ENCODE results near the gene S100Z.
"Not testable (repeated sequence)": the region's sequence is repeated elsewhere in the genome, so short reads cannot be mapped to it uniquely, and the experiment has no call there.

The S100Z gene

GRCh38 chr5:76849419-76850291 is at the start of gene S100Z:
S100Z (plus strand) TSS chr5:76850014; CDS start chr5:76875360, 25,346 bp downstream.
- FAIRE-seq: no peak

- no peak for FAIRE-seq
These were observed 49.2 kb upstream of the S100Z start for GRCh38 chr5:76800579-76800978.

- no peak for FAIRE-seq
These were observed 48.5 kb upstream of the S100Z start for GRCh38 chr5:76801159-76801802.

GRCh38 chr5:76801803-76802195 is 48.0 kb upstream of the S100Z start:
- FAIRE-seq: no peak

GRCh38 chr5:76804266-76804665 is 45.5 kb upstream of the S100Z start:
- no peak for FAIRE-seq

GRCh38 chr5:76805821-76806505 is 43.9 kb upstream of the S100Z start:
- FAIRE-seq: no peak

- no peak for FAIRE-seq
These were observed 42.5 kb upstream of the S100Z start for GRCh38 chr5:76807296-76807695.

GRCh38 chr5:76808141-76808691 is 41.6 kb upstream of the S100Z start:
- no peak for FAIRE-seq

GRCh38 chr5:76809141-76809540 is 40.7 kb upstream of the S100Z start:
- no peak for FAIRE-seq

GRCh38 chr5:76810236-76810635 is 39.6 kb upstream of the S100Z start:
- no peak for FAIRE-seq

- FAIRE-seq: no peak
These were observed 38.6 kb upstream of the S100Z start for GRCh38 chr5:76811214-76811613.

GRCh38 chr5:76812209-76812608 is 37.6 kb upstream of the S100Z start:
- not testable (repeated sequence) for FAIRE-seq

- no peak for FAIRE-seq
These were observed 35.7 kb upstream of the S100Z start for GRCh38 chr5:76813982-76814562.

GRCh38 chr5:76816110-76816831 is 33.5 kb upstream of the S100Z start:
- no peak for FAIRE-seq

GRCh38 chr5:76818844-76819831 is 30.7 kb upstream of the S100Z start, which contains the start of gene F2RL1:
F2RL1 (plus strand) TSS chr5:76819030; CDS start chr5:76819183, 153 bp downstream.
- no peak for FAIRE-seq

- FAIRE-seq: no peak
These were observed 29.8 kb upstream of the S100Z start for GRCh38 chr5:76819851-76820525.

- no peak for FAIRE-seq
These were observed 29.3 kb upstream of the S100Z start for GRCh38 chr5:76820526-76820890.

GRCh38 chr5:76821136-76821535 is 28.7 kb upstream of the S100Z start:
- no peak for FAIRE-seq

- FAIRE-seq: not testable (repeated sequence)
These were observed 27.6 kb upstream of the S100Z start for GRCh38 chr5:76822105-76822731.

- not testable (repeated sequence) for FAIRE-seq
These were observed 23.4 kb upstream of the S100Z start for GRCh38 chr5:76826416-76826815.
